ENCODE data around the gene PIP5K1B.

PIP5K1B gene

GRCh38 chr9:68704814-68705530 is at the start of gene PIP5K1B:
Gene PIP5K1B, plus strand, starts transcription at chr9:68705240. Its CDS starts 117,375 bp downstream, at chr9:68822615.
- in situ Hi-C loops (cut with HindIII; ENCODE audit: low sequenced_read_pairs), result no loop called here
- DNase-seq (ENCODE audit: low read depth, low spot score), result peak; percentile 41
- H3K4me3 ChIP-seq (ENCODE audit: low read depth, low read length), result peak within 1 kb of the TSS; percentile 22
- TF ChIP-seq, protein P1, sequence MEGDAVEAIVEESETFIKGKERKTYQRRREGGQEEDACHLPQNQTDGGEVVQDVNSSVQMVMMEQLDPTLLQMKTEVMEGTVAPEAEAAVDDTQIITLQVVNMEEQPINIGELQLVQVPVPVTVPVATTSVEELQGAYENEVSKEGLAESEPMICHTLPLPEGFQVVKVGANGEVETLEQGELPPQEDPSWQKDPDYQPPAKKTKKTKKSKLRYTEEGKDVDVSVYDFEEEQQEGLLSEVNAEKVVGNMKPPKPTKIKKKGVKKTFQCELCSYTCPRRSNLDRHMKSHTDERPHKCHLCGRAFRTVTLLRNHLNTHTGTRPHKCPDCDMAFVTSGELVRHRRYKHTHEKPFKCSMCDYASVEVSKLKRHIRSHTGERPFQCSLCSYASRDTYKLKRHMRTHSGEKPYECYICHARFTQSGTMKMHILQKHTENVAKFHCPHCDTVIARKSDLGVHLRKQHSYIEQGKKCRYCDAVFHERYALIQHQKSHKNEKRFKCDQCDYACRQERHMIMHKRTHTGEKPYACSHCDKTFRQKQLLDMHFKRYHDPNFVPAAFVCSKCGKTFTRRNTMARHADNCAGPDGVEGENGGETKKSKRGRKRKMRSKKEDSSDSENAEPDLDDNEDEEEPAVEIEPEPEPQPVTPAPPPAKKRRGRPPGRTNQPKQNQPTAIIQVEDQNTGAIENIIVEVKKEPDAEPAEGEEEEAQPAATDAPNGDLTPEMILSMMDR (IDR thresholded peaks at IDR 0.05; ENCODE audit: low read depth, low read length), result no peak

DNA sequence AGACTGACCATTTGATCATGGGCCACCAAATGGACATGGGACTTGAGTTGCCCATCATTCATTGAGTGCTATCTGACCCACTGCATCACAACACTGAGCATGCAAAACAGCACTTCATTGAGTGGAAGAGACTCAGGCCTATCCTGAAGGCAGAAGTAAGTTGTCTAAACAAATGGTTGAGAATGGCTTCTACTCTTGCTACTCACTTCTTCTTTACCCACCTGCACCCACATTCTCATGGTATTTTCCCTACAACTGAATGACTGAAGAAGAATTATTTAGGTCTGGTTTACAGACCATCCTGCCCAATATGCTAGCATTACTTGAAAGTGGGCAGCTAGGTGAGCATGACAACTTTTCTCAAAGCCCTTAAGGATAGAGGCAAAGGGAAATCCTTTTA is 41.0 kb upstream of the PIP5K1B start:
- DNase-seq (ENCODE audit: low read depth, low spot score), result no peak
- TF ChIP-seq, protein P1 (IDR thresholded peaks at IDR 0.05; ENCODE audit: low read depth, low read length), result no peak
- no peak overlapping the region for H3K4me3 ChIP-seq (ENCODE audit: low read depth, low read length)
- in situ Hi-C loops (cut with HindIII; ENCODE audit: low sequenced_read_pairs), result no loop called here

DNA sequence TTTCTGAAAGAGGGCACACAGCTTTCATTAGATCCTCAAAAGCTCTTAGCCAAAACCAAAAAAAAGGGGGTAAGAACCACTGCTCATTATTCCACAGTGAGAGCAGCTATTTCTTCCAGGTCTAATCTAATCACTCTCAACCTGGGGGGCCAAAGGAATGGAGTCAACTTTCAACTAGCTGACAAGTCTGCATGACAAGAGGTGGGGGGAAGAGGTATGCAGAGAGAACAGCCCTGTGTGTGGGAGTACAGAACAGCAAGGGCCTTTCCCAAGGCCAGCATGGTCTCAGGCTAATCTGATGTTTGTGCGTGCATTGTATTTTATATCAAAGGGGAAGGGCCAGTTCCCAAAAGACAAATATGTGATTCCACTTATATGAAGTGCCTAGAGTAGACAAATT is 36.9 kb upstream of the PIP5K1B start:
- TF ChIP-seq, protein P1 (IDR thresholded peaks at IDR 0.05; ENCODE audit: low read depth, low read length), result no peak

DNA sequence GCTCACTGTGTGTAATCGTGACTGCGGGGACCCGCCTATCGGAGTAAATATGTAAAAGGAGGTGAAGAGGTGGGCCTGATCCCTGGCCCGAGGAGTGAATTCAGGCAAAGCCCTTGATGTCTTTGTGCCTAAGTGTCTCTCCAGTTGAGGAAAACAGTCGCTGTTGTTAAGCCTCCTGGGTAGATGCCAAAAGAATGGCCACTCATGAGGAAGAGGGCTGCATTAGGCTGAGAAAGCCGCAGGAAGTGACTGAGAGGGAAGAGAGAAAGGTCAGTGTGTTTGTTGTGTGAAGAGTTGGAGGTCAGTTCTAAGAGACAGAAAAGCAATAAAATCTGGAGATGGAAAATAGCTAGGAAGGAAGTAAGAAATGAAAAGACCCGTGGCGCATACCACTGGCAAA is 35.8 kb upstream of the PIP5K1B start:
- no peak overlapping the region for H3K4me3 ChIP-seq (ENCODE audit: low read depth, low read length)
- TF ChIP-seq, protein P1 (IDR thresholded peaks at IDR 0.05; ENCODE audit: low read depth, low read length), result no peak
- in situ Hi-C loops (cut with HindIII; ENCODE audit: low sequenced_read_pairs), result no loop called here
- no peak for DNase-seq (ENCODE audit: low read depth, low spot score)

More for the DNA sequence above, 36.9 kb upstream of the PIP5K1B start:
- in situ Hi-C loops (cut with HindIII; ENCODE audit: low sequenced_read_pairs), result no loop called here
- no peak for DNase-seq (ENCODE audit: low read depth, low spot score)
- H3K4me3 ChIP-seq (ENCODE audit: low read depth, low read length), result no peak overlapping the region

DNA sequence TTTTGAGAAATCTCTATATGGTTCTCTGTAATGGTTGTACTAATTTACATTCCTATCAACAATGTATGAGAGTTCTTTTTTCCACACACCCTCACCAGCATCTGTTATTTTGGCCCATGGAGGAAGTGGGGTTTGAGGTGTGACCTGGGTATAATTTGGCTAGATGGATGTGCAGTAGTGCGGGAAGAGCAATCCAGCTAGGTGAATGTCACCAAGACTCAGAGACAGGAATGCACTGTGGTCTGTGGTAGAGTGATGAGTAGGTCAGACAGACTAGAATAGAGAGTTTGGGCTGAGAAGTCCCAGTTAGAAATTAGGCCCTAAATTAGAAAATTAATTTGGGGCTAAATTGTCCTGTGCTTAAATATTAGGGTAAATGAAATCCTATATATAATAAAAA is 32.8 kb upstream of the PIP5K1B start:
- in situ Hi-C loops (cut with HindIII; ENCODE audit: low sequenced_read_pairs), result no loop called here
- DNase-seq (ENCODE audit: low read depth, low spot score), result no peak
- TF ChIP-seq, protein P1 (IDR thresholded peaks at IDR 0.05; ENCODE audit: low read depth, low read length), result no peak
- H3K4me3 ChIP-seq (ENCODE audit: low read depth, low read length), result no peak overlapping the region

GRCh38 chr9:68672625-68673024 is 32.4 kb upstream of the PIP5K1B start:
- in situ Hi-C loops (cut with HindIII; ENCODE audit: low sequenced_read_pairs), result no loop called here
- H3K4me3 ChIP-seq (ENCODE audit: low read depth, low read length), result no peak overlapping the region
- TF ChIP-seq, protein P1 (IDR thresholded peaks at IDR 0.05; ENCODE audit: low read depth, low read length), result no peak
- DNase-seq (ENCODE audit: low read depth, low spot score), result no peak

Measured in astrocyte of the spinal cord (primary cell).